22Rv1 (cell line): Measurements from ENCODE around the gene SERPINE2.
"Not testable (repeated sequence)": the region's sequence is repeated elsewhere in the genome, so short reads cannot be mapped to it uniquely, and the experiment has no call there.

Experiments
- H3K27ac ChIP-seq: fragments of 450-650 bp; 2 replicates; pipeline ENCODE4 v1.5.1; 2017
- ZFX ChIP-seq: fragments of 450-650 bp; IDR thresholded peaks from 2 replicates; pipeline ENCODE4 v1.6.1; 2017; ENCODE audit warnings: antibody characterized with exemption, borderline replicate concordance
- TF ChIP-seq, protein P1 (sequence below): fragments of 450-650 bp; IDR thresholded peaks from 2 replicates; pipeline ENCODE4 v1.5.1; 2017; ENCODE audit warnings: mild to moderate bottlenecking

SERPINE2 gene

DNA sequence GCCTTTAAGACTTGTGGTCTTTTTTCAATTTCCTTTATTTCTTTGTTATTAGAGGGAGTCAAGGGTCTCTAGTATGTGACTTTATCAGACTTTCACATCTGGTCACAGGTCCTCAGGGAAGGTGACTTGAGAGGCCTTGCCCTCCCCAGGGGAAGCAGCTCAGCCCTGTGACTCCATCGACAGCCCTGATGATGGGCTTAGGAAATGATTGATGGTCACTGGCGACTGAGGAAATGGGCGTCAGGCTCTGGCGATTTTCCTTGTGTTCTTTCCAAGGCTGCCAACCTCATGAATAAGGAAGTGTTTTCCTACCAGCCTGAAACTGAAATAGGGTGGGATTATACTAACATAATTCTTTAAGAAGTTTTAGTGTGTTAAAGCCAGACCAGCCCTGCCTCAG is 21.1 kb downstream of the SERPINE2 start:
- H3K27ac ChIP-seq, result no peak overlapping the region
- no peak for TF ChIP-seq ZFX
- TF ChIP-seq, protein P1, sequence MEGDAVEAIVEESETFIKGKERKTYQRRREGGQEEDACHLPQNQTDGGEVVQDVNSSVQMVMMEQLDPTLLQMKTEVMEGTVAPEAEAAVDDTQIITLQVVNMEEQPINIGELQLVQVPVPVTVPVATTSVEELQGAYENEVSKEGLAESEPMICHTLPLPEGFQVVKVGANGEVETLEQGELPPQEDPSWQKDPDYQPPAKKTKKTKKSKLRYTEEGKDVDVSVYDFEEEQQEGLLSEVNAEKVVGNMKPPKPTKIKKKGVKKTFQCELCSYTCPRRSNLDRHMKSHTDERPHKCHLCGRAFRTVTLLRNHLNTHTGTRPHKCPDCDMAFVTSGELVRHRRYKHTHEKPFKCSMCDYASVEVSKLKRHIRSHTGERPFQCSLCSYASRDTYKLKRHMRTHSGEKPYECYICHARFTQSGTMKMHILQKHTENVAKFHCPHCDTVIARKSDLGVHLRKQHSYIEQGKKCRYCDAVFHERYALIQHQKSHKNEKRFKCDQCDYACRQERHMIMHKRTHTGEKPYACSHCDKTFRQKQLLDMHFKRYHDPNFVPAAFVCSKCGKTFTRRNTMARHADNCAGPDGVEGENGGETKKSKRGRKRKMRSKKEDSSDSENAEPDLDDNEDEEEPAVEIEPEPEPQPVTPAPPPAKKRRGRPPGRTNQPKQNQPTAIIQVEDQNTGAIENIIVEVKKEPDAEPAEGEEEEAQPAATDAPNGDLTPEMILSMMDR, result no peak

DNA sequence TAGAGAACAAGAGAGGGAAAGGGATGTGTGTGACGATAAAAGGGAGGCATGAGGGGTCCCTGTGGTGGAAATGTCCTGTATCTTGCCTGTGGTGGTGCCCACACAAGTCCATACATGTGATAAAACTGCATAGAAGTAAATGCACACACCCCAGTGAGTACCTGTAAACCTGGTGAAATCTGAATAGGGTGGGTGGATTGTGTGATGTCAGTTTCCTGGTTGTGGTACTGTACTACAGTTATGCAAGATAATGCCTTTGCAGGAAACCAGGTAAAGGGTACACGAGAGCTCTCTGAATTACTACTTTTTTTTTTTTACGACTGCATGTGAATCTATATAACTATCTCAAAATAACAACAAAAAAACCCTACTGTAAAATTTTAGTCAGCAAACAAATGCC is 22.1 kb downstream of the SERPINE2 start:
- H3K27ac ChIP-seq, result no peak overlapping the region
- TF ChIP-seq, protein P1, result no peak
- TF ChIP-seq ZFX, result no peak

DNA sequence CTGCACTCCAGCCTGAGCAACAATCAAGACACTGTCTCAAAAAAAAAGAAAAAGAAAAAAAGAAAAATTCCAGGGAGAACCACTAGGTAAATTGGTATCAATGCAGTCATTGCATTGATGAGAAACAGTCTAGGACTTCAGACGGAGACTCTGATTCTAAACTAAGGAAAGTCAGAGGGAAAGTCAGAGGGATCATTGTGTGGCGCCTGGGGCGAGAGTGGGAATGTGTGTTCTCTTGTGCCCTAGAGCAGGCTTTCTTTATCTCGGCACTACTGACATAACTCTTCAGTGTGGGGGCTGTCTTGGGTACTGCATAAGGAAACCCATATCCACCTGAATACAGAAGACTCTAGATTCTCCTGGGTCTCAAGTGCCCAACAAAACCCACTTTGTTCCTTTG is 24.8 kb downstream of the SERPINE2 start:
- TF ChIP-seq ZFX, result no peak
- TF ChIP-seq, protein P1, result no peak

DNA sequence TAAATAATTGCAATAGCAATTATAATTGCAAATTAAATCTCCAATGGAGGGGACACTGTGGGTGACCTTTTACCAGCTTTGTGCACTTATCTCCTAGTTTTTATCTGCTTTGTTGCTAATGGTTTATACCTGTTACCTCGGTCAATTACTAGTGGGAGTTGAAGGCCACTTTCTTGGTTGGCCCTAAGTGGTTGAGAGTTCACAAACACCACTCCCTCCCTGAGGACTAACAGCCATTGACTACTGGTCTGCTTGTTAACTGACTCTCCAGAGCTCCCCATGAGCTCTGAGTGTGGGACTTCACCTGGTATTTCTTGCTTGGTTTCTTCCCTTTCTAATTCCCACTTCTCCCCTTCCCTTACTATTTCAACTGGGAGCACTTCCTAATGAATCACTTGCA is 27.2 kb downstream of the SERPINE2 start:
- TF ChIP-seq, protein P1, result no peak
- TF ChIP-seq ZFX, result no peak
- H3K27ac ChIP-seq, result no peak overlapping the region

More for the DNA sequence above, 24.8 kb downstream of the SERPINE2 start:
- H3K27ac ChIP-seq, result no peak overlapping the region

DNA sequence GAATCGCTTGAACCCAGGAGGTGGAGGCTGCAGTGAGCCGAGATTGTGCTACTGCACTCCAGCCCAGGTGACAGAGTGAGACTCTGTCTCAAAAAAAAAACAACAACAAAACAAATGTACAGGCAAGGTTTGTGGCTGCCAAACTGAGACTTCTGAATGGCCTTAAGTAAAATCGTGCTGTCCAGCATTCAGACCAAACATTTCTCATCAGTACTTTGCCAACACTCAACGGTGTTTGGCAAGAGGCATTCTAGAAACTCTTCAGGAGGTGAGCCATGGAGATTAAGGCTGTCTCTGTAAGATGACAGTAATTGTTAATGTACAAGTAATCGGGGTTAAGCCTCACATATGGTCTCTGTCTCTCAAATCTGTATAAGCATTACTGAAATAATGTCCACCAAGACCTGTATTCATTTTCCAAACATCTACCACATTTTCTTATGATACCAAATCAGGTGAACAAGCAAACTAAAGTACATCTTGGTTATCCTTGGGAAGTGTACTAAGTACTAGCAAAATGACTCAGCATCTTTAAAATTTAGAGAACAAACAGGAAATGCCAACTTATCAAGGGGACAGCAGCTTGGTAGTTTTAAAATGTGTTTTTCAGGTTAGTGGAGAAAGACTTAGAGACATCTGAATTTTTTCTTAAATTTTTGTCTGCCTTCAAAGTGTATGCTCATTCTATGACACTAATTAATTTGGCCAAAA is 29.3 kb downstream of the SERPINE2 start:
- no peak for TF ChIP-seq ZFX
- TF ChIP-seq, protein P1, result no peak

DNA sequence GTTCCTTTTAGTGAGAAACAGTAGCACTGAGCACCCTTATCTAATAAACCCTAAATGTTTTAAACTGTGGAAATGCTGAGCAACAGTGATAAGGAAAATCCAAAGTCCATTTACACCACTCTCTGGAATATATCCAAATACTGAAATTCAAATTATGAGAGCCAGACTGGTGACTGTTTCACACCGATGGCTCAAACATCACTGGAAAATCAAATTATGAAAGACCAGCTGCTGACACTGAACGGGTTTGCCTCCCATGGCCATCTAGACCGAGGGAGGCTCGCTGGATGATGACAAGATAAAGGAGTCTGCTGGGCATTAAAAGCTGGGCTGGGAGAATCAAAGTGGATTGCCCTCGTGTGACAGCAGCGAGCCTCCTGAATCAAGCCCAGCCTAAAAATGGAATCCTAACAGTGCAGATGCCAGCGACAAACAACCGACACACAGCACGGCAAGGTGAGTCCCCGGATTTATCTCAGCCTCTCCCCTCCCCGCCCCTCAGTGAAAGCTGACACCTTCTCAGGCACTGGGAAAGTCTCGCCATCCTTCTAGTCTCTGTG is 30.3 kb downstream of the SERPINE2 start:
- no peak overlapping the region for H3K27ac ChIP-seq
- TF ChIP-seq, protein P1, result no peak
- no peak for TF ChIP-seq ZFX

More for the DNA sequence above, 29.3 kb downstream of the SERPINE2 start:
- H3K27ac ChIP-seq, result no peak overlapping the region

DNA sequence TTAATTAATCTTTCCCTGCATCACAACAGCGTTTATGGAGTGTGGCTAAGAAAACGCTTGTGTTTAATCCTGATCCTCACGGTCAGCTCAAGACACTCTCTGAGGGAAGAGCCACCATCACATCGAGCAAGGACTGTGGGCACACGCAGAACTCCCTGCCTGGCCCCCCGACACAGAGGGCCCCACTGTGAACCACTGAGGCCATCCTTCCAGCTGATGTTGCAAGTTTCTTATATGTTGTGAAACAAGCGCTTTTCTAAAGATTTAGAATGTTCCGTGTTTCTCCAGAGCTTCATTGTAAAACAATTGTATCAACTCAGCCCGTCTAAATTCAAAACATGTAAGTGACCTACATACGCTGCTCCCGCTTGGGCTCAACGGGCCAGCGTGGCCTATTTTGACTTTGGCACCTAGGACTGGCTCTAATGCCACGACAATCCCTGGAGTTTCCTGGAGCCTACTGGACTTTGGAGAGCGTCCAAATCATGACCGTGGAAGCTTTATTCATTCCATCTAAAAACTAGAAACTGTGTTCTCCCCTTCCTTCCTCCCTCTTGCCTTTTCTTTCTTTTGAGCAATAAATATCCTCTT is 34.9 kb downstream of the SERPINE2 start:
- TF ChIP-seq, protein P1, result no peak
- TF ChIP-seq ZFX, result no peak
- no peak overlapping the region for H3K27ac ChIP-seq

DNA sequence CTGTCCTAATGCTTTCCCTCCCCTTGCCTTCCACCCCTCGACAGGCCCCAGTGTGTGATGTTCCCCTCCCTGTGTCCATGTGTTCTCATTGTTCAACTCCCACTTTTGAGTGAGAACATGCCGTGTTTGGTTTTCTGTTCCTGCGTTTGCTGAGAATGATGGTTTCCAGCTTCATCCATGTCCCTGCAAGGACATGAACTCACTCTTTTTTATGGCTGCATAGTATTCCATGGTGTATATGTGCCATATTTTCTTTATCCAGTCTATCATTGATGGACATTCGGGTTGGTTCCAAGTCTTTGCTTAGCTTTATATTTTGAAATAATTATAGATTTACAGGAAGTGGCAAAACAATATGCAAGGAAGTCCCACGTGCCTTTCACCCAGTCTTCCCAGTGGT is 38.4 kb downstream of the SERPINE2 start:
- not testable (repeated sequence) for H3K27ac ChIP-seq
